ENCODE results near the gene RABEP1. TPM values are rescaled to one million over a fixed set of nuclear protein-coding genes. Genes with fewer than 3 reads are reported as not detected.

RABEP1 gene
- total and polyA plus RNA-seq, 8 donors = 12.1 to 89.7 (median 19.8) TPM

GRCh38 chr17:5355421-5356129 lies 73.5 kb downstream of the RABEP1 start:
- 44 to 69% (median 59%) methylated on average over 3 of the region's 3 CpGs for WGBS, 5 donors
- DNase-seq = no peak
- H3K9me3 ChIP-seq = no peaks in the 10 kb centered on the region
- no peaks in the 10 kb centered on the region for H3K27me3 ChIP-seq
- H3K36me3 ChIP-seq = peaks cover 43 to 97% (median 97%) of the 10 kb centered on the region in 4 donors
- no peaks in the 10 kb centered on the region for H3K4me1 ChIP-seq
- peak overlapping the region in 1 of 5 donors; percentile 22 for H3K27ac ChIP-seq
- no peak for TF ChIP-seq EP300 (IDR thresholded peaks at IDR 0.05)
- no peak for TF ChIP-seq POLR2A (IDR thresholded peaks at IDR 0.05)
- intact Hi-C loops (cut with DNase I; ENCODE audit: low total_unique reads) = no loop called here
- no peak overlapping the region for H3K4me3 ChIP-seq

DNA sequence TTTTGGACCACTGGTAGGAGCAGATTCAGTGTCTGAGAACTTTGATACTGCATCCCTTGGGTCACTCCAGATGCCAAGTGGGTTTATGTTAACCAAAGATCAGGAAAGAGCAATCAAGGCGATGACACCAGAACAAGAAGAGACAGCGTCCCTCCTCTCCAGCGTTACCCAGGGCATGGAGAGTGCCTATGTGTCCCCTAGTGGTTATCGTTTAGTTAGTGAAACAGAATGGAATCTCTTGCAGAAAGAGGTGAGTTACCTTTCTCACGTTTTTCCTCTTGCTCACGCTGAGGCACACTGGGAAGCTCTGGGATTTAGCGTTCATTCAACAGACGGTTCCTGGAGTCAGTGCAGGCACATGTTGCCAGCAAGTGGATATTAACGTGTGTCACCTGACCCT lies 79.3 kb downstream of the RABEP1 start:
- 56 to 66% (median 62%) methylated on average over 9 of the region's 9 CpGs for WGBS, 5 donors
- no peak for DNase-seq
- Histone ChIP-seq H3K9me3 (no peaks in the 10 kb centered on the region), H3K4me3 (no peak overlapping the region), H3K27me3 (no peaks in the 10 kb centered on the region), H3K36me3 (peaks cover 34 to 91% (median 86%) of the 10 kb centered on the region in 4 donors), H3K27ac (peak overlapping the region in 1 of 5 donors; percentile 16), H3K4me1 (peaks cover 0 to 23% (median 9%) of the 10 kb centered on the region in 4 donors)
- intact Hi-C loops (cut with DNase I; ENCODE audit: low total_unique reads) = no loop called here
- TF ChIP-seq POLR2A (IDR thresholded peaks at IDR 0.05) (no peak), POLR2AphosphoS5 (IDR thresholded peaks at IDR 0.05) (no peak), EP300 (IDR thresholded peaks at IDR 0.05) (no peak)
- TF ChIP-seq, protein P1, sequence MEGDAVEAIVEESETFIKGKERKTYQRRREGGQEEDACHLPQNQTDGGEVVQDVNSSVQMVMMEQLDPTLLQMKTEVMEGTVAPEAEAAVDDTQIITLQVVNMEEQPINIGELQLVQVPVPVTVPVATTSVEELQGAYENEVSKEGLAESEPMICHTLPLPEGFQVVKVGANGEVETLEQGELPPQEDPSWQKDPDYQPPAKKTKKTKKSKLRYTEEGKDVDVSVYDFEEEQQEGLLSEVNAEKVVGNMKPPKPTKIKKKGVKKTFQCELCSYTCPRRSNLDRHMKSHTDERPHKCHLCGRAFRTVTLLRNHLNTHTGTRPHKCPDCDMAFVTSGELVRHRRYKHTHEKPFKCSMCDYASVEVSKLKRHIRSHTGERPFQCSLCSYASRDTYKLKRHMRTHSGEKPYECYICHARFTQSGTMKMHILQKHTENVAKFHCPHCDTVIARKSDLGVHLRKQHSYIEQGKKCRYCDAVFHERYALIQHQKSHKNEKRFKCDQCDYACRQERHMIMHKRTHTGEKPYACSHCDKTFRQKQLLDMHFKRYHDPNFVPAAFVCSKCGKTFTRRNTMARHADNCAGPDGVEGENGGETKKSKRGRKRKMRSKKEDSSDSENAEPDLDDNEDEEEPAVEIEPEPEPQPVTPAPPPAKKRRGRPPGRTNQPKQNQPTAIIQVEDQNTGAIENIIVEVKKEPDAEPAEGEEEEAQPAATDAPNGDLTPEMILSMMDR (IDR thresholded peaks at IDR 0.05) = no peak

DNA sequence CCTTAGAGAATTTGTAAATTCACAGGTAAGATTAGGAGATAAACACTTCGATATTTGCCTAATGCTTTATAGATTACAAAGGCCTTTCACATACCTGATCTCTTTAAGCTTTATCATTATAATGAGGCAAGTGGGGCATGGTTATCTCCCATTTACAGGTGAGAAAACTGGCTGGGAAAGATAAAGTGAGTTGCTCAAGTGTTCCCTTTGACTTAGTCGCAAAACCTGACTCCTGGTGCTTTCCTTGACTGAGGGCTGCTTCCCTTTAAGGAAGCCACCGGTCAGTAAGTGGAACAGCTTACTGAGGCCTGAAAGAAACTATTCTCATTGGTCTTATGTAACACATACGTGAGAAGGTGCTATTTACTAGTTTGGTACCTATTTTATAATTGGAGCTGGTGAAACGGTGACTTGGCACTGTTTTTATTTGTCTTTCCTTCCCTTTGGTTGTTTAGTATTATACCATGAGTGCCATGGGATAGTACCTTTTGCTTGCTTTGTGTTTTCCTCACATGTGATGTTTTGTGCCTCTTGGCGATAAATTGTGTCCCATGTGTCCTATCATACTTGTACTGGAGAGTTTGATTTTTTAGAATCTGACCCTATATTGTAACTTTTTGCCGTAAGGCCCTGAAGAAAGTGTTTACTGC lies 80.2 kb downstream of the RABEP1 start:
- Histone ChIP-seq H3K9me3 (no peaks in the 10 kb centered on the region), H3K27ac (peak overlapping the region in 2 of 5 donors; percentile 1 to 16), H3K4me1 (peaks cover 0 to 23% (median 9%) of the 10 kb centered on the region in 4 donors), H3K4me3 (no peak overlapping the region), H3K27me3 (no peaks in the 10 kb centered on the region), H3K36me3 (peaks cover 30 to 91% (median 86%) of the 10 kb centered on the region in 4 donors)
- DNase-seq = peak in 1 of 2 donors; percentile 60
- TF ChIP-seq POLR2A (IDR thresholded peaks at IDR 0.05) = no peak
- TF ChIP-seq POLR2AphosphoS5 (IDR thresholded peaks at IDR 0.05) = peak in 1 of 3 donors; percentile 3
- TF ChIP-seq, protein P1 (IDR thresholded peaks at IDR 0.05) = no peak
- TF ChIP-seq EP300 (IDR thresholded peaks at IDR 0.05) = no peak
- intact Hi-C loops (cut with DNase I; ENCODE audit: low total_unique reads) = no loop called here
- 31 to 57% (median 47%) methylated on average over 7 of the region's 7 CpGs for WGBS, 5 donors

DNA sequence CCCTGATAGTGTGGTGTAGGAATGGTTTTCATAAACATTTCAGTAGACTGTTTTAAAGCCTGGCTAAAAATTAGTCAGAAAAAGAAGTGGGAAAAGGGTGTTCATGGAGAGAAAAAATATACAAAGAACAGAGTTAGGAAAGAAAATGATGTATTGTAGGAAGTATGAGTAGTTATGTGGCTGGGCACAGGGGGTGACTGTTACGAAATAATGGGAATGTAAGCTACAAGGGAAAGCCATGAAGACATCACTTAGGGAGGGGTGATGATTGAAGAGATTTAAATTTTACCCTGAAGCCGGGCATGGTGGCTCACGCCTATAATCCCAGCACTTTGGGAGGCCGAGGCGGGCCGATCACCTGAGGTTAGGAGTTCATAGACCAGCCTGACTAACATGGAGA lies 82.1 kb downstream of the RABEP1 start:
- no peak for DNase-seq
- 89 to 98% (median 94%) methylated on average over 6 of the region's 6 CpGs for WGBS, 5 donors
- Histone ChIP-seq H3K9me3 (no peaks in the 10 kb centered on the region), H3K27me3 (no peaks in the 10 kb centered on the region), H3K4me3 (no peak overlapping the region), H3K36me3 (peaks cover 24 to 90% (median 86%) of the 10 kb centered on the region in 4 donors), H3K27ac (no peak overlapping the region), H3K4me1 (peaks cover 0 to 23% (median 9%) of the 10 kb centered on the region in 4 donors)
- intact Hi-C loops (cut with DNase I; ENCODE audit: low total_unique reads) = no loop called here
- TF ChIP-seq EP300 (IDR thresholded peaks at IDR 0.05) (no peak), POLR2A (IDR thresholded peaks at IDR 0.05) (no peak), POLR2AphosphoS5 (IDR thresholded peaks at IDR 0.05) (no peak)
- TF ChIP-seq, protein P1 (IDR thresholded peaks at IDR 0.05) = no peak
